Measurements from ENCODE around the gene OCRL. TPM values are rescaled to one million over a fixed set of nuclear protein-coding genes. Genes with fewer than 3 reads are reported as not detected.

OCRL gene
- total RNA-seq, 2 experiments from 2014 or later = 1.4 to 2.2 TPM

- Mint-ChIP-seq H3K4me3 (peak within 1 kb of the TSS; percentile 80), H3K27ac (no peak within 1 kb of the TSS)
- DNase-seq = no peak
Observed at GRCh38 chrX:129523079-129523911, 16.8 kb upstream of the OCRL start, which contains the start of gene SMARCA1. TSS of gene SMARCA1 (minus strand) at chrX:129523490. CDS start at chrX:129523370, 120 bp downstream.

GRCh38 chrX:129524250-129524850 lies 15.7 kb upstream of the OCRL start:
- H3K4me3 Mint-ChIP-seq = peak overlapping the region; percentile 66
- POLR2A ChIA-PET = no interaction called here
- no peaks in the 10 kb centered on the region for H3K36me3 Mint-ChIP-seq
- ATAC-seq (ENCODE audit: low read depth) = no peak
- H3K27ac Mint-ChIP-seq = no peak overlapping the region
- no peak for DNase-seq
- H3K27me3 Mint-ChIP-seq = peaks cover 23% of the 10 kb centered on the region
- no peaks in the 10 kb centered on the region for H3K9me3 Mint-ChIP-seq
- H3K4me1 Mint-ChIP-seq = no peaks in the 10 kb centered on the region

More at GRCh38 chrX:129523079-129523911, 16.8 kb upstream of the OCRL start, which contains the start of gene SMARCA1:
- no peaks in the 10 kb centered on the region for H3K9me3 Mint-ChIP-seq
- H3K27me3 Mint-ChIP-seq = peaks cover 23% of the 10 kb centered on the region
- ATAC-seq (ENCODE audit: low read depth) = no peak
- no peaks in the 10 kb centered on the region for H3K4me1 Mint-ChIP-seq
- POLR2A ChIA-PET = no interaction called here
- no peaks in the 10 kb centered on the region for H3K36me3 Mint-ChIP-seq

GRCh38 chrX:129525162-129525561 lies 14.9 kb upstream of the OCRL start:
- H3K27ac Mint-ChIP-seq = no peak overlapping the region
- DNase-seq (no peak), ATAC-seq (ENCODE audit: low read depth) (no peak)
- H3K27me3 Mint-ChIP-seq = peaks cover 23% of the 10 kb centered on the region
- H3K9me3 Mint-ChIP-seq = no peaks in the 10 kb centered on the region
- H3K4me3 Mint-ChIP-seq = no peak overlapping the region
- no peaks in the 10 kb centered on the region for H3K36me3 Mint-ChIP-seq
- H3K4me1 Mint-ChIP-seq = no peaks in the 10 kb centered on the region
- POLR2A ChIA-PET = no interaction called here

- ATAC-seq (ENCODE audit: low read depth) (no peak), DNase-seq (no peak)
- Mint-ChIP-seq H3K36me3 (no peaks in the 10 kb centered on the region), H3K27ac (no peak overlapping the region), H3K27me3 (peaks cover 23% of the 10 kb centered on the region), H3K4me1 (no peaks in the 10 kb centered on the region), H3K4me3 (no peak overlapping the region), H3K9me3 (no peaks in the 10 kb centered on the region)
- POLR2A ChIA-PET = no interaction called here
Observed at GRCh38 chrX:129525896-129526295, 14.2 kb upstream of the OCRL start.

GRCh38 chrX:129529685-129530281 lies 10.3 kb upstream of the OCRL start:
- Mint-ChIP-seq H3K9me3 (no peaks in the 10 kb centered on the region), H3K27ac (no peak overlapping the region), H3K4me3 (no peak overlapping the region), H3K4me1 (no peaks in the 10 kb centered on the region), H3K36me3 (no peaks in the 10 kb centered on the region), H3K27me3 (peaks cover 12% of the 10 kb centered on the region)
- POLR2A ChIA-PET = no interaction called here
- ATAC-seq (ENCODE audit: low read depth) = no peak
- DNase-seq = no peak

- POLR2A ChIA-PET = no interaction called here
- H3K4me1 Mint-ChIP-seq = no peaks in the 10 kb centered on the region
- no peak overlapping the region for H3K27ac Mint-ChIP-seq
- ATAC-seq (ENCODE audit: low read depth) (no peak), DNase-seq (no peak)
- H3K27me3 Mint-ChIP-seq = peaks cover 6% of the 10 kb centered on the region
- no peaks in the 10 kb centered on the region for H3K36me3 Mint-ChIP-seq
- no peak overlapping the region for H3K4me3 Mint-ChIP-seq
- no peaks in the 10 kb centered on the region for H3K9me3 Mint-ChIP-seq
Observed at GRCh38 chrX:129530410-129530809, 9.6 kb upstream of the OCRL start.

GRCh38 chrX:129531132-129531531 lies 8.9 kb upstream of the OCRL start:
- ATAC-seq (ENCODE audit: low read depth) (no peak), DNase-seq (no peak)
- Mint-ChIP-seq H3K36me3 (no peaks in the 10 kb centered on the region), H3K27ac (no peak overlapping the region), H3K9me3 (no peaks in the 10 kb centered on the region), H3K27me3 (peaks cover 5% of the 10 kb centered on the region), H3K4me1 (no peaks in the 10 kb centered on the region), H3K4me3 (no peak overlapping the region)
- POLR2A ChIA-PET = no interaction called here

GRCh38 chrX:129534816-129535578 lies 5.1 kb upstream of the OCRL start:
- Mint-ChIP-seq H3K4me3 (no peak overlapping the region), H3K4me1 (peaks cover 3% of the 10 kb centered on the region), H3K36me3 (no peaks in the 10 kb centered on the region), H3K27ac (no peak overlapping the region), H3K27me3 (peaks cover 12% of the 10 kb centered on the region), H3K9me3 (no peaks in the 10 kb centered on the region)
- no peak for ATAC-seq (ENCODE audit: low read depth)
- POLR2A ChIA-PET = no interaction called here
- no peak for DNase-seq

- peaks cover 8% of the 10 kb centered on the region for H3K27me3 Mint-ChIP-seq
- ATAC-seq (ENCODE audit: low read depth) (no peak), DNase-seq (peak; percentile 28)
- no peaks in the 10 kb centered on the region for H3K9me3 Mint-ChIP-seq
- peaks cover 4% of the 10 kb centered on the region for H3K4me1 Mint-ChIP-seq
- H3K27ac Mint-ChIP-seq = no peak overlapping the region
- POLR2A ChIA-PET = no interaction called here
- H3K36me3 Mint-ChIP-seq = no peaks in the 10 kb centered on the region
- H3K4me3 Mint-ChIP-seq = peak overlapping the region; percentile 45
Observed at GRCh38 chrX:129540722-129541184, 694 bp downstream of the OCRL start.

- DNase-seq = no peak
- Mint-ChIP-seq H3K9me3 (no peaks in the 10 kb centered on the region), H3K27me3 (no peaks in the 10 kb centered on the region), H3K4me1 (peaks cover 4% of the 10 kb centered on the region), H3K27ac (no peak overlapping the region), H3K36me3 (no peaks in the 10 kb centered on the region), H3K4me3 (no peak overlapping the region)
- POLR2A ChIA-PET = no interaction called here
- ATAC-seq (ENCODE audit: low read depth) = no peak
Observed at GRCh38 chrX:129544780-129545179, 4.7 kb downstream of the OCRL start.

GRCh38 chrX:129545408-129545807 lies 5.3 kb downstream of the OCRL start:
- peaks cover 2% of the 10 kb centered on the region for H3K4me1 Mint-ChIP-seq
- ATAC-seq (ENCODE audit: low read depth) = no peak

GRCh38 chrX:129549124-129549523 lies 9.1 kb downstream of the OCRL start:
- POLR2A ChIA-PET = no interaction called here
- Mint-ChIP-seq H3K27ac (no peak overlapping the region), H3K4me3 (no peak overlapping the region), H3K9me3 (no peaks in the 10 kb centered on the region), H3K36me3 (peaks cover 4% of the 10 kb centered on the region), H3K27me3 (no peaks in the 10 kb centered on the region), H3K4me1 (peaks cover 2% of the 10 kb centered on the region)
- no peak for ATAC-seq (ENCODE audit: low read depth)
- no peak for DNase-seq

More at GRCh38 chrX:129545408-129545807, 5.3 kb downstream of the OCRL start:
- Mint-ChIP-seq H3K36me3 (no peaks in the 10 kb centered on the region), H3K9me3 (no peaks in the 10 kb centered on the region), H3K27me3 (no peaks in the 10 kb centered on the region), H3K4me3 (no peak overlapping the region), H3K27ac (no peak overlapping the region)
- DNase-seq = no peak
- POLR2A ChIA-PET = no interaction called here

- ATAC-seq (ENCODE audit: low read depth) = no peak
- no peak for DNase-seq
- H3K9me3 Mint-ChIP-seq = no peaks in the 10 kb centered on the region
- H3K4me3 Mint-ChIP-seq = no peak overlapping the region
- H3K27ac Mint-ChIP-seq = no peak overlapping the region
- H3K27me3 Mint-ChIP-seq = no peaks in the 10 kb centered on the region
- H3K36me3 Mint-ChIP-seq = peaks cover 4% of the 10 kb centered on the region
- no peaks in the 10 kb centered on the region for H3K4me1 Mint-ChIP-seq
- POLR2A ChIA-PET = no interaction called here
Observed at GRCh38 chrX:129553619-129554288, 13.7 kb downstream of the OCRL start.
